Measurements from ENCODE around the gene STRA8. TPM values are rescaled to one million over a fixed set of nuclear protein-coding genes. Genes with fewer than 3 reads are reported as not detected.

Gene STRA8
- total RNA-seq, 1 experiment from 2014 or later, result not detected

- ChIA-PET POLR2A (no interaction called here), CTCF (interaction anchor here (1.0 to 1.3 kb wide), 2 partner anchors 9 to 372 kb away, joined by 4 to 10 read pairs; no protein-coding TSS in a partner anchor)
- H3K4me3 ChIP-seq (ENCODE audit: low read depth in 2 of 2, low read length in 2 of 2), result no peak overlapping the region
- no peaks in the 10 kb centered on the region for H3K9me3 ChIP-seq (ENCODE audit: control insufficient read depth, insufficient read depth, low read depth, low read length)
- ATAC-seq, result no peak
- H3K36me3 ChIP-seq (ENCODE audit: control insufficient read depth, insufficient read depth, low read length), result no peaks in the 10 kb centered on the region
- intact Hi-C loops (cut with micrococcal nuclease; ENCODE audit: unreplicated experiment), result no loop called here
- BruUV-seq (replicated peaks), result no TSS peak
- DNase-seq (ENCODE audit: low read depth, low spot score), result no peak
- H3K27me3 ChIP-seq (ENCODE audit: control insufficient read depth, insufficient read depth, low read length), result no peaks in the 10 kb centered on the region
- no peaks in the 10 kb centered on the region for H3K4me1 ChIP-seq (ENCODE audit: control insufficient read depth, insufficient read depth, low read length)
- in situ Hi-C loops (cut with HindIII; ENCODE audit: low pct_unique_long_range_greater_than_20kb, low sequenced_read_pairs), result no loop called here
- no peak overlapping the region for H3K27ac ChIP-seq (ENCODE audit: low read length)
- TF ChIP-seq REST (IDR thresholded peaks at IDR 0.05; ENCODE audit: insufficient read depth in 1 of 2, low read depth in 2 of 2, low read length in 1 of 2) (no peak), POLR2AphosphoS5 (IDR thresholded peaks at IDR 0.05; ENCODE audit: low read depth, low read length) (no peak), TCF7L2 (IDR thresholded peaks at IDR 0.05; ENCODE audit: low read depth, low read length) (no peak)
Observed at GRCh38 chr7:135273581-135273980, 39.9 kb downstream of the STRA8 start.

GRCh38 chr7:135274495-135275268 lies 41.0 kb downstream of the STRA8 start:
- no TSS peak for BruUV-seq (replicated peaks)
- Histone ChIP-seq H3K27me3 (ENCODE audit: control insufficient read depth, insufficient read depth, low read length) (no peaks in the 10 kb centered on the region), H3K4me3 (ENCODE audit: low read depth in 2 of 2, low read length in 2 of 2) (no peak overlapping the region), H3K9me3 (ENCODE audit: control insufficient read depth, insufficient read depth, low read depth, low read length) (no peaks in the 10 kb centered on the region), H3K4me1 (ENCODE audit: control insufficient read depth, insufficient read depth, low read length) (no peaks in the 10 kb centered on the region), H3K36me3 (ENCODE audit: control insufficient read depth, insufficient read depth, low read length) (no peaks in the 10 kb centered on the region), H3K27ac (ENCODE audit: low read length) (no peak overlapping the region)
- ChIA-PET CTCF (interaction anchor here (0.6 to 1.3 kb wide), 10 partner anchors 8 to 398 kb away, joined by 3 to 10 read pairs (median 4); no protein-coding TSS in a partner anchor), POLR2A (no interaction called here)
- ATAC-seq, result peak; percentile 91
- in situ Hi-C loops (cut with HindIII; ENCODE audit: low pct_unique_long_range_greater_than_20kb, low sequenced_read_pairs) (no loop called here), intact Hi-C loops (cut with micrococcal nuclease; ENCODE audit: unreplicated experiment) (no loop called here)
- DNase-seq (ENCODE audit: low read depth, low spot score), result peak; percentile 69
- TF ChIP-seq POLR2AphosphoS5 (IDR thresholded peaks at IDR 0.05; ENCODE audit: low read depth, low read length) (no peak), SIN3A (IDR thresholded peaks at IDR 0.05; ENCODE audit: borderline replicate concordance, insufficient read depth, low read depth, low read length) (no peak), REST (IDR thresholded peaks at IDR 0.05; ENCODE audit: insufficient read depth in 1 of 2, low read depth in 2 of 2, low read length in 1 of 2) (no peak), CTCF (IDR thresholded peaks at IDR 0.05) (peak; percentile 89)
